ENCODE data around the gene ASPSCR1. TPM values are rescaled to one million over a fixed set of nuclear protein-coding genes. Genes with fewer than 3 reads are reported as not detected.

The ASPSCR1 gene
- total RNA-seq, 1 donor from 2014 or later, result 20.1 TPM

DNA sequence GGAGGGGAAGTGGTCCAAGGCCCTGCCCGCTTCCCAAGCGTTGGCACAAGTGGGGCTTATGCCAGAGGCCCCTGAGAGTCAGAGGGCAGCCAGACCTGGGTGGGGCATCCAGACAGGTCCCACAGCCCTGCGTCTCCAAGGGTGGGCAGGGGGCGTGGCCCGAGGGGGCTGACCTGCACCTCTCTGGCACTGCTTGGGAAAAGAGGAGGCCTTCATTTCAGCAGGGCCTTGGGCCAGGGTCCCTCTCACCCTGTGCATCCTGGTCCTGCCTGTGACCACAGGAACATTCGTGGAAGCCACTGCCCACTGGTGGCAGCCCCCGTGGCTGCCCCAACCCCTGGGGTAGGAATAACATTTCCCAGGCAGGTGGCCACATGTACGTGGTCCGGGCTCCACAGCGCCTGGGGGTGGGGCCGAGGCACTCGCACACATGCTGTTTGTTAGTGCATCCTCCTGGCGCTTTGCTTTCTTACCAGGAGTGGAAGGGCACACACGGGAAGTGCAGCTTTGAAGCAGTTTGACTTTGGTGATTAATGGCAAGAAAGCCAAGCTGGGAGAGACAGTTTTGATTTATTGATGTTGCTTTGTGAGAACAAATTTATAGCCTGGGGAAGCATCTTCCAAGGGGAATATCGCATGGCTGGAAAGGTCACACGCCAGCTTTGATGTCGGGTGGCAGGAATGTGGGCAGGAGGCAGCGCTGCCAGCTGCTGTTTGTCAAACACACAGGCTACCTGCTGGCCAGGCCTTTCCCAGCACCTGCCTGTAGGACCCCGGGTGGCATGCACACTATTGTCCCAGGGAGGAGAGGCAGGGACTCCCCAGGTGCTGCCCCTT is 40.9 kb downstream of the ASPSCR1 start:
- no peak for DNase-seq (ENCODE audit: low read depth)
- no peak overlapping the region for H3K4me3 ChIP-seq (ENCODE audit: low read depth, low read length)
- TF ChIP-seq, protein P1, sequence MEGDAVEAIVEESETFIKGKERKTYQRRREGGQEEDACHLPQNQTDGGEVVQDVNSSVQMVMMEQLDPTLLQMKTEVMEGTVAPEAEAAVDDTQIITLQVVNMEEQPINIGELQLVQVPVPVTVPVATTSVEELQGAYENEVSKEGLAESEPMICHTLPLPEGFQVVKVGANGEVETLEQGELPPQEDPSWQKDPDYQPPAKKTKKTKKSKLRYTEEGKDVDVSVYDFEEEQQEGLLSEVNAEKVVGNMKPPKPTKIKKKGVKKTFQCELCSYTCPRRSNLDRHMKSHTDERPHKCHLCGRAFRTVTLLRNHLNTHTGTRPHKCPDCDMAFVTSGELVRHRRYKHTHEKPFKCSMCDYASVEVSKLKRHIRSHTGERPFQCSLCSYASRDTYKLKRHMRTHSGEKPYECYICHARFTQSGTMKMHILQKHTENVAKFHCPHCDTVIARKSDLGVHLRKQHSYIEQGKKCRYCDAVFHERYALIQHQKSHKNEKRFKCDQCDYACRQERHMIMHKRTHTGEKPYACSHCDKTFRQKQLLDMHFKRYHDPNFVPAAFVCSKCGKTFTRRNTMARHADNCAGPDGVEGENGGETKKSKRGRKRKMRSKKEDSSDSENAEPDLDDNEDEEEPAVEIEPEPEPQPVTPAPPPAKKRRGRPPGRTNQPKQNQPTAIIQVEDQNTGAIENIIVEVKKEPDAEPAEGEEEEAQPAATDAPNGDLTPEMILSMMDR (conservative IDR thresholded peaks at IDR 0.05; ENCODE audit: low read depth, low read length), result no peak

DNA sequence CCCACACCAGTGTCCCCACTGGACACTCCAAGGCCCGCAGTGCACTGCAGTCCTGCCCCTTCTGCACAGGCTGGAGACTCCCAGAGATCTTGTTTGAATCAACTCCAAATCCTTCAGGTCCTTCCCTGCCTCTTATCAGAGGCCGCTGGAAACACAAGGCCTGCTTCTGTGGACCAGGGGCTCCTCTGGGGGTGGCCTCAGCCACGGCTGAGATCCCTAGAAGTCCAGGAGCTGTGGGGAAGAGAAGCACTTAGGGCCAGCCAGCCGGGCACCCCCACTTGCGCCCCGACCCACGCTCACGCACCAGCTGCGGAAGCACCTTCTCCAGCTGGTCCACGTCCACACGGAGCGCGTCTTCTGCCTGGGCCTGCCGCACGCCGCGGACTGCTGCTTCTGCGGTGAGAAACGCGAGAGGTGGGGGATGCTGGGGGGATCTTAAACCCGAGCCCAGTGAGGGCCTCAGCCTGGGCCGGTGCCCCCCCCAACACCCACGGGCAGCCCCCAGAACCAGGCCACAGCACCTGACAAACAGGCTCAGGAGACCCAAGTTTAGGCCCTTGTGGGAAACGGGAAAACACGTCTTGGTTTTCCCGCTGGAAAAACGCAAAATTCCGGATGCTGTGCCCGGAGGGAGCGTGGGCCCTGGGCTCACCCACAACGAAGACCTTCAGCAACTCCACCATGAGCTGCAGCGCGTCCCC is 41.7 kb downstream of the ASPSCR1 start:
- DNase-seq (ENCODE audit: low read depth), result no peak
- TF ChIP-seq, protein P1 (conservative IDR thresholded peaks at IDR 0.05; ENCODE audit: low read depth, low read length), result no peak
- no peak overlapping the region for H3K4me3 ChIP-seq (ENCODE audit: low read depth, low read length)

DNA sequence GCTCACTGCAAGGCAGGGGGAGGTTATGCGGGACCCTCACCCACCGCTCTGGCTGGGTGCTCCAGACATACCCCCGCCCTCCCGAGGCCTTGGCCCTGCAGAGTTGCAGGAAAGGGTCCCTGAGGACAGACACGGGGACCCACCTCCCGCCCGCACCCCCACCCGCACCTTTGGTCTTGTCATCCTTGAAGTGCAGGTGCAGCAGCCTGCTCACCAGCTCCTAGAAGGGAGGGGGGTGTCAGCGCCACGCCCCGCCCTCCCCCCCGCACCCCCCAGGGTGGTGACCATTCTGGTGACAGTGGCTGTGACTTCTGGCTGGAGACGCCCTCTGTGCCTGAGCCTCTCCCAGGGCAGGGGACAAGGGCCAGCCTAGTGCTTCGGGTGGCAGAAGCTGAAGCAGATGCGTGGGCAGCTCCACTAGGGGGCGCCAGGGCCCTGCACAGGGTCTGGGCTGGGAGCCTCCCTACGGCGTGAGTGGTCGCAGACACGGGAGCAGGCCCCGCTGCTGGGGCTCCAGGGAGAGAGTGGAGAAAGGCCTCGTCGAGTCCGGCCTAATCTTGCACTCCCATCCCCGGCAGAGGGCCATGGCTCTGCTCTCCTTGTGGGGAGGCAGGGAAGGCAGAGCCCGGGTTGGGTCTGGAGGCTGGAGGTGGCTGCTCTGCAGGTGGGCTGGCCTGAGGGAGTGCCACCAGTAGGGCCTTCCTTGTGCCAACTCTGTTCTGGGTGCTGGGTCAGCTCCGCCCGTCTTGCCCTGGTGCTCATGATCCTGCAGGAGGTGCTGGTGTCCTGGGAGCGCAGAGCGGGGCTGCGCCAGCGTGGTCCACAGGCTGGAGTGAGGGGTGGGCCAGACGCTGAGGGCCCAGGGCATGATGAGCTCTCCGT is 42.5 kb downstream of the ASPSCR1 start:
- H3K4me3 ChIP-seq (ENCODE audit: low read depth, low read length), result no peak overlapping the region
- no peak for DNase-seq (ENCODE audit: low read depth)
- TF ChIP-seq, protein P1 (conservative IDR thresholded peaks at IDR 0.05; ENCODE audit: low read depth, low read length), result peak; percentile 72

DNA sequence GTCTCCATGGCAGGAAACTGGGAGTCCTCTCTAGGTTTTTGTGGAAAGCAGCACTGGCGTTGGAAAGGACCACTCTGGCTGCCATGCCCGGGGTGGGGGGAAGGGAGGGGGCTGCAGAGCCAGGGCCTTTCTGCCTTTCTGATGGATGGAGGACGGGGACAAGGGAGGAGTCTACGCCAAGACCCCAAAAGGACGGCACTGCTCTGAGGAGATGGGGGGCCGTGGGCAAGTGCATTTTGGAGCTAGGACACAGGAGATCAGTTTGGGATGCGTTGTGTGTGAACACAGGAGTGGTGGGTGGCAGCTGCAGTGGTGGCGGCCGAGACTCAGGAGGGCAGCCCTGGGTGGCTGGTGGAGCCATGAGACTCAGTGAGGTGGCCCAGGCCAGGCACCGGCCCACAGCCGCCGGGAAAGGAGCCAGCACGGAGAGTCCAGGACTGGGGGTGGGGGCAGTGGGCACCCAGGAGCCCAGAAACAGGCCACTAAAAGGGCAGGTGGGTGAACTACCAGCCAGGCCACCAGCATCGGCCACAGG is 43.2 kb downstream of the ASPSCR1 start:
- no peak overlapping the region for H3K4me3 ChIP-seq (ENCODE audit: low read depth, low read length)
- TF ChIP-seq, protein P1 (conservative IDR thresholded peaks at IDR 0.05; ENCODE audit: low read depth, low read length), result no peak
- DNase-seq (ENCODE audit: low read depth), result no peak

DNA sequence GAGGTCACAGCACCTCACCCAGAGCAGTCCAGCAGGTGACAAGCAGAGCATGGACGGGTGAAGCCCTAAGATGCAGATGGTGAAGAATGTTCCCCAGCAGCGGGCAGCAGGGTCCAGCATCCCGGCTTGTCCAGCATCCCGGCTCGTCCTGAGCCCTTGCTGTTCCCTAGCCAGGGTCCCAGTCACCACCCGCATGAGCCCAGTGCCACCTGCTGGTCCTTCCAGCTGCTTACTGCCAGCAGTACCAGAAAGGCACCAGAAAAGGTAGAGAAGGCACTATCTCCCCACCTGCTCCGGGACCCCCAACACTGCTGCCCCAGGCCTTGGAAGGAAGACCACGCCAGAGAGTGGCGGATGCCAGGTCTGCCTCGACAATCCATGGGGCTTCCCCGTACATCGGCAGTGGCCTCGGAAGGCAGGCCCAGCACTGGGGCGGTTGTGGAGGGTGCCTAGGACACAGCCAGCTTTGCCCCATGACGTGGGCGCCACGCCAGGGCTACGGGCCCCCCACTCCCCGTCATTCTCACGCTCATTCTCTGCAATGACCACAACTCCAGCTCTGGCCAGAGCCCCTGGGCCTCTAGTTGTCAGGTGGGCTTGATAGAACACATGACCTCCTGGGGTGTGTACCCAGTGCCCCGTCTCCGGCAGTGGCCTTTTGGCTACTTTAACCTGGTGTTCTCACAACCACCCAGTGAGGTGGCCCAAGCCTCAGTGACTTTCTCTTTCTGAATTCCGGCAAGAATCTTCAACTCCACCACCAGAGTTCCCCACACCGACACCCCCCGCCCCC is 43.9 kb downstream of the ASPSCR1 start:
- TF ChIP-seq, protein P1 (conservative IDR thresholded peaks at IDR 0.05; ENCODE audit: low read depth, low read length), result peak; percentile 84
- DNase-seq (ENCODE audit: low read depth), result peak; percentile 22
- peak overlapping the region; percentile 91 for H3K4me3 ChIP-seq (ENCODE audit: low read depth, low read length)

DNA sequence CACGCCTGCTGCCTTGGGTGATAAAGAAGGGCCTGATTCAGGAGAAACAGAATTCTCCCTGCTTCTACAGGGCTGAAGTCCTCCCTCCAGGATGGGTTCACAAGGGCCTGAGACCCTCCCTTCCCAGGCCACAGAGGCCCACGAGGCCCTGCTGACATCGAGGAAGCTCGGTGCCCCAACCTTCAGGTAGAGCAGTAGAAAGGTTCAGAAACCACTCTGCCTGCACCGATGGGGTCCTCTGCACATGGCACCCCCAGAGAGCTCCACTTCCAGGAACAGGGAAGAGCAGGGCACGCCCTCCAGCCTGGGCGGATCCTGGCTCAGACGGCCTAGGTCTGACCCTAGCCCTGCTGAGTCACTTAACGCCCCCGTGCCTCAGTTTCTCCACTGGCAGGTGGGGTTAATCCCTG is 44.5 kb downstream of the ASPSCR1 start:
- TF ChIP-seq, protein P1 (conservative IDR thresholded peaks at IDR 0.05; ENCODE audit: low read depth, low read length), result no peak
- H3K4me3 ChIP-seq (ENCODE audit: low read depth, low read length), result peak overlapping the region; percentile 91
- no peak for DNase-seq (ENCODE audit: low read depth)
